WTC11 (cell line): ENCODE results near the gene NEIL3. TPM values are rescaled to one million over a fixed set of nuclear protein-coding genes. Genes with fewer than 3 reads are reported as not detected.
"Not testable (repeated sequence)": the region's sequence is repeated elsewhere in the genome, so short reads cannot be mapped to it uniquely, and the experiment has no call there.

Experiments
- ATAC-seq: fragments of 200-7000 bp; cut with Tn5 transposase; 2 replicates; pipeline ENCODE4 v1.10.0; 2021; ENCODE audit warnings: mild to moderate bottlenecking, moderate library complexity
- CTCF ChIA-PET: fragments of 300-600 bp; sonication (Branson Sonifier 250); formaldehyde crosslinking; loops from one replicate; lab custom pipeline; 2021; ENCODE audit warnings: antibody characterized with exemption; lab: Charles Lee
- POLR2A ChIA-PET: fragments of 350-600 bp; sonication (Branson Sonifier 250); formaldehyde crosslinking; loops from one replicate; lab custom pipeline; 2021; ENCODE audit warnings: antibody characterized with exemption; lab: Charles Lee
- DNase-seq: peaks from one replicate; pipeline ENCODE4 v3.0.0; 2021; ENCODE audit warnings: low spot score
- H3K27ac Mint-ChIP-seq: 2 replicates; pipeline ENCODE4 v1.8.0; 2021; ENCODE audit warnings: mixed read lengths
- H3K27me3 Mint-ChIP-seq: 2 replicates; pipeline ENCODE4 v1.8.0; 2021; ENCODE audit warnings: low read depth, mild to moderate bottlenecking, moderate library complexity, mixed read lengths
- H3K36me3 Mint-ChIP-seq: 2 replicates; pipeline ENCODE4 v1.8.0; 2021; ENCODE audit warnings: mixed read lengths
- H3K4me1 Mint-ChIP-seq: 2 replicates; pipeline ENCODE4 v1.8.0; 2022; ENCODE audit warnings: mixed read lengths
- H3K4me3 Mint-ChIP-seq: 2 replicates; pipeline ENCODE4 v1.8.0; 2021; ENCODE audit warnings: mild to moderate bottlenecking, moderate library complexity, mixed read lengths
- H3K9me3 Mint-ChIP-seq: 2 replicates; pipeline ENCODE4 v1.8.0; 2021; ENCODE audit warnings: mixed read lengths
- CDX4 ChIP-seq: fragments of 250-450 bp; sonication (Bioruptor Pico); IDR thresholded peaks from 2 replicates; pipeline ENCODE4 v1.9.0; 2021; ENCODE audit warnings: moderate library complexity, mild to moderate bottlenecking, inconsistent platforms, borderline replicate concordance
- EMX1 ChIP-seq: fragments of 250-450 bp; sonication (Bioruptor Pico); IDR thresholded peaks from 2 replicates; pipeline ENCODE4 v1.8.0; 2021; ENCODE audit warnings: mild to moderate bottlenecking
- GABPB1 ChIP-seq: sonication (generic); formaldehyde crosslinking; IDR thresholded peaks from 2 replicates; pipeline ENCODE4 v1.8.1; 2023; ENCODE audit warnings: mild to moderate bottlenecking, missing genetic modification reagents
- MLX ChIP-seq: sonication (generic); formaldehyde crosslinking; IDR thresholded peaks from 2 replicates; pipeline ENCODE4 v1.8.1; 2023; ENCODE audit warnings: mild to moderate bottlenecking, missing genetic modification reagents, moderate library complexity
- NFATC4 ChIP-seq: fragments of 250-450 bp; sonication (Bioruptor Pico); IDR thresholded peaks from 2 replicates; pipeline ENCODE4 v1.9.0; 2021; ENCODE audit warnings: mild to moderate bottlenecking
- RORB ChIP-seq: fragments of 250-450 bp; sonication (Bioruptor Pico); IDR thresholded peaks from 2 replicates; pipeline ENCODE4 v1.9.0; 2021; ENCODE audit warnings: mild to moderate bottlenecking
- SP1 ChIP-seq: sonication (generic); formaldehyde crosslinking; conservative IDR thresholded peaks from 2 replicates; pipeline ENCODE4 v1.8.1; 2022; ENCODE audit warnings: missing genetic modification reagents
- STAT6 ChIP-seq: sonication (generic); formaldehyde crosslinking; conservative IDR thresholded peaks from 2 replicates; pipeline ENCODE4 v1.8.1; 2023; ENCODE audit warnings: mild to moderate bottlenecking, low read depth, missing genetic modification reagents, moderate library complexity
- USF2 ChIP-seq: sonication (generic); formaldehyde crosslinking; IDR thresholded peaks from 2 replicates; pipeline ENCODE4 v1.8.1; 2023; ENCODE audit warnings: mild to moderate bottlenecking, missing genetic modification reagents, moderate library complexity
- ZMAT4 ChIP-seq: fragments of 250-450 bp; sonication (Bioruptor Pico); IDR thresholded peaks from 2 replicates; pipeline ENCODE4 v1.9.0; 2021; ENCODE audit warnings: mild to moderate bottlenecking
- ZNF121 ChIP-seq: sonication (generic); formaldehyde crosslinking; IDR thresholded peaks from 2 replicates; pipeline ENCODE4 v1.8.0; 2023; ENCODE audit warnings: missing genetic modification reagents
- total RNA-seq: library from RNA; stranded (reverse); gene quantifications from 3 replicates; pipeline ENCODE4 v1.2.3, GENCODE V29; 2021

NEIL3 gene
- total RNA-seq, 1 experiment from 2014 or later: 9.9 TPM

GRCh38 chr4:177301126-177301639 lies 8.5 kb upstream of the NEIL3 start (continued):
- TF ChIP-seq USF2 (CRISPR knock-in tag) (no peak), ZMAT4 (no peak)

GRCh38 chr4:177302371-177303100 lies 7.1 kb upstream of the NEIL3 start:
- ChIA-PET POLR2A (no interaction called here), CTCF (no interaction called here)
- TF ChIP-seq RORB (CRISPR knock-in tag) (no peak), NFATC4 (no peak), ZNF121 (CRISPR knock-in tag) (0 out of 2 replicates have a peak, but pooled peaks have one; percentile 10)
- TF ChIP-seq, all 79 proteins: peak for 1
- Mint-ChIP-seq H3K36me3 (peaks cover 7% of the 10 kb centered on the region), H3K4me3 (no peak overlapping the region), H3K27ac (no peak overlapping the region), H3K9me3 (peaks cover 13% of the 10 kb centered on the region), H3K4me1 (no peaks in the 10 kb centered on the region), H3K27me3 (no peaks in the 10 kb centered on the region)
- DNase-seq (no peak), ATAC-seq (no peak)

GRCh38 chr4:177304094-177304493 lies 5.6 kb upstream of the NEIL3 start:
- CTCF ChIA-PET: no interaction called here

GRCh38 chr4:177304864-177305263 lies 4.8 kb upstream of the NEIL3 start:
- DNase-seq, H3K27me3 Mint-ChIP-seq, ATAC-seq, H3K36me3 Mint-ChIP-seq, H3K4me3 Mint-ChIP-seq, CTCF ChIA-PET, H3K27ac Mint-ChIP-seq, POLR2A ChIA-PET, H3K4me1 Mint-ChIP-seq, H3K9me3 Mint-ChIP-seq: not testable (repeated sequence)

More at GRCh38 chr4:177304094-177304493, 5.6 kb upstream of the NEIL3 start:
- no peaks in the 10 kb centered on the region for H3K27me3 Mint-ChIP-seq
- TF ChIP-seq EMX1 (CRISPR knock-in tag): no peak
- no peak for TF ChIP-seq MLX (CRISPR knock-in tag)
- no peak for TF ChIP-seq NFATC4
- TF ChIP-seq GABPB1 (CRISPR knock-in tag): no peak
- no peak for TF ChIP-seq ZNF121 (CRISPR knock-in tag)
- no peaks in the 10 kb centered on the region for H3K36me3 Mint-ChIP-seq
- POLR2A ChIA-PET: no interaction called here
- ATAC-seq (no peak), DNase-seq (no peak)
- no peak overlapping the region for H3K27ac Mint-ChIP-seq
- 0 out of 2 replicates have a peak, but pooled peaks cover 4% of the 10 kb centered on the region for H3K9me3 Mint-ChIP-seq
- H3K4me3 Mint-ChIP-seq: no peak overlapping the region
- H3K4me1 Mint-ChIP-seq: no peaks in the 10 kb centered on the region

- CTCF ChIA-PET: no interaction called here
- peaks cover 8% of the 10 kb centered on the region; the same call in 1 of the 2 replicates for H3K4me1 Mint-ChIP-seq
These were observed 1.5 kb upstream of the NEIL3 start for GRCh38 chr4:177308125-177308524.

More at GRCh38 chr4:177308125-177308524, 1.5 kb upstream of the NEIL3 start:
- H3K27ac Mint-ChIP-seq: no peak overlapping the region; the same call in 1 of the 2 replicates
- H3K9me3 Mint-ChIP-seq: no peaks in the 10 kb centered on the region
- no peak overlapping the region for H3K4me3 Mint-ChIP-seq
- no peak for DNase-seq
- ATAC-seq: no peak
- no peaks in the 10 kb centered on the region for H3K36me3 Mint-ChIP-seq
- POLR2A ChIA-PET: no interaction called here
- TF ChIP-seq SP1 (CRISPR knock-in tag) (no peak), STAT6 (no peak), CDX4 (no peak)
- TF ChIP-seq, all 79 proteins: peak for 0
- H3K27me3 Mint-ChIP-seq: no peaks in the 10 kb centered on the region
